LHCN-M2 (cell line): ENCODE results near the gene PRDM2. TPM values are rescaled to one million over a fixed set of nuclear protein-coding genes. Genes with fewer than 3 reads are reported as not detected.

Experiments used
- DNase-seq: peaks from one replicate; pipeline ENCODE4 v3.0.0-alpha.2; 2012; ENCODE audit warnings: low read depth
- total RNA-seq: library from RNA; depleted of rRNA; stranded (reverse); fragments of >200 nt; gene quantifications from 2 replicates; pipeline ENCODE4 v1.2.3, GENCODE V29; 2014

Gene PRDM2
- total RNA-seq, 1 experiment from 2014 or later: 12.3 TPM

DNA sequence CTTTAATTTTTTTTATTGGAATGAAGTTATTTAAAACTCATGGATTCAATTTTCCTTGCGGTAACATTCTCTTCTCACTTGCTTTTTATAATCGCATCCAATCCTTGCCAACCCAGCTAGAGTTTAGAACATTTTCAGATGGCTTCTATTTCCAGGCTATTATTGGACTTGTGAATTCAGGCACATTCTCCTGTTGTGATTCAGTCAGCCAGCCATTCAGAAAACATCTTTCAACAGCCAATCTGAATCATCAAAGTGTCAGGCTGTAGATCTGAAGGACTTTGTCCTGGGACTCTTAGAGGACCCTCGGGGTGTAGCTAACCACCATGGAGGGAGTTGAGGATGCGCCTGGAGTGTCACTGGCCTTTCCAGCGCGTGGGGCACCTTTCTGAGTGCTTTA lies 92.4 kb downstream of the PRDM2 start:
- DNase-seq: peak; percentile 60

DNA sequence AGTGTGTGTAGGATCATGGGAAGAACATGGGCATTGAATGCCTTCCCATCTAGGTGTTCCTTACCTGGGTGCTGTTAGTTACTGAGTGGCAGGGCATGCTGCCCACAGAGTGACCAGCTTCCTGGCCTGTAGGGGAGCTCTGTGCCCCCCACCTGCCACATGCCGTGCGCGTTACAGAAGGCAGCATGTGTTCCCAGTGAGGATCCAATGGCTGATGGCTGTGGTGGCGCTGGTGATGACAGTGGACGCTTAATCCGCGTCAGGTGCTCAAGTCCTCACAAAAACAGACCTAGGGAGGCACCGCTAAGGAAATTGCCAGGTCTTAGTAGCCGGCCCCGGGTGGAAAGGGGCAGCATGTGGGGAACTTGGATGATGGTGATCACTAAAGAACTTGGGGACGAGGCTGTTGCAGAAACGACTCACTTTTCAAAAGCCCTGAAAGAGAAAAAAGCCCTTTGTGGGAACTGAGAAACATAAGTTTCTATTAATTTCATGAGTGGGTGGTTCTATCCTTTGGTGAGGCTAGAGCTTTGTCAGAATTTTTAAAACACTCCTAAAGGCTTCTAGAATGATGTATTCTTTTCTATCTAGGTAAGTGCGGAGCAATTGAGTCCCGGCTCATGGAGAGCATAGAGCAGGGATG lies 93.2 kb downstream of the PRDM2 start:
- DNase-seq: no peak

DNA sequence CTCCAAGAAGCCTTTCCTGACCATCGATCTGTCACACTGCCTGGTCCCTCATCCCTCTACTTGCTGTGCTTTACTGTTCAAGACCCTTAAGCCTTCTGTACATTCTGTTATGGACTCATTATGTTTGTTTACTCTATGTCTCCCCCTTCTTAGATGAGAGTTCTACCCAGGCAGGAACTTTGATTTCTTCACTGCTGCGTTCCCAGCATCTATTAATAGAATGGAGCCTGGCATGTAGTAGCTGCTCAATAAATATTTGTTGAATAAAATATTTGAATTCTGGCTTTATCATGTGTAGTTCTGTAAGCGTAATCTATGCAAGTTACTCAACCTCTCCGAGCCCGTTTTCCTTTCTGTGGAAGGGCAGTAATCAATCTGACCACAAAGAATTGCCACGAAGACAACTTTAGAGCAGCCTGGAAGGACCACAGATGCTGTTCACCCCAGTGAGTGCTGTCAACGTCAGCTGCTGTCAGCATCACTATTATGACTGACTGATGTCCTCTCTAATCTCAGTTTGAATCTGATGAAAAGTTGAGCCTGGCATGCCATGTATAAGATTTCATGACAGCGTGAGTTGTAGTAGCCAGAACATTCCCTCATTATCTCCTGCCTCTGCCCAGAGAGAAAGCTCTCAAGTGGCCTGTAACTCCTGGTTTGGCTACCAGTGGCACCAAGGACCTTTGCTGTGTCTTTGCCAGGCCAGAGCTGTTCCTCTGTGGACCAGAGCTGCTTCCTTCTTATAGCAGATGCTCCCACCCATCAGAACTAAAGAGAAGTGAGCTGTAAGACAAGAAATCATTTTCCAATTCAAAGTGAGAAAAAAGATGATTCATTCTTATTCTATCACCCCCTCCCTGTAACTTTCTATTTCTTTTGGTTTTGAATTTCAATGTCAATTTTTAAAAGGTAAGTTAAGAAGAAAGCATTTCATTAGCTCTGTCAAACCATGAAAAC lies 94.5 kb downstream of the PRDM2 start:
- DNase-seq: no peak

GRCh38 chr1:13797397-13797796 lies 97.4 kb downstream of the PRDM2 start:
- DNase-seq: no peak

DNA sequence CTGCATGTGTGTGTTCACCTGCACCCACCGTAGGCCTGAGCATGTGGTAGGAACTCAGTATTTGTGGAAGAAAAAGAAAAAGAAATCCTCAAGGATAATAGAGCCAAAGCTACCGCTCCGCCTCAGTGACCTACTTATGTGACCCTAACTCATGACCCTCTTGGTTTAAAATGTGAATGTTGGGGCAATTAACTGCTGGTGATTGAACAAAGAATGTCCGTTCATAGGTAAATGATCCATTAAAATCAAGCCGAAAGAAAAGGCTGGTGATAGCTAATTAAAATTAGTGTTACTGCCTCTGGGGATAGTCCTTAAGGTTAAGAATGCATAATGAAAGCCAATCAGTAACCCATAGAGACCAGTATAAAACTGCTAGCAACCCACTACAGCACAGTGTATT lies 98.1 kb downstream of the PRDM2 start:
- no peak for DNase-seq

- no peak for DNase-seq
These were observed 99.7 kb downstream of the PRDM2 start for GRCh38 chr1:13799502-13800283.

- no peak for DNase-seq
These were observed 101.2 kb downstream of the PRDM2 start for GRCh38 chr1:13801232-13801631.

GRCh38 chr1:13801655-13802486 lies 101.9 kb downstream of the PRDM2 start:
- no peak for DNase-seq

DNA sequence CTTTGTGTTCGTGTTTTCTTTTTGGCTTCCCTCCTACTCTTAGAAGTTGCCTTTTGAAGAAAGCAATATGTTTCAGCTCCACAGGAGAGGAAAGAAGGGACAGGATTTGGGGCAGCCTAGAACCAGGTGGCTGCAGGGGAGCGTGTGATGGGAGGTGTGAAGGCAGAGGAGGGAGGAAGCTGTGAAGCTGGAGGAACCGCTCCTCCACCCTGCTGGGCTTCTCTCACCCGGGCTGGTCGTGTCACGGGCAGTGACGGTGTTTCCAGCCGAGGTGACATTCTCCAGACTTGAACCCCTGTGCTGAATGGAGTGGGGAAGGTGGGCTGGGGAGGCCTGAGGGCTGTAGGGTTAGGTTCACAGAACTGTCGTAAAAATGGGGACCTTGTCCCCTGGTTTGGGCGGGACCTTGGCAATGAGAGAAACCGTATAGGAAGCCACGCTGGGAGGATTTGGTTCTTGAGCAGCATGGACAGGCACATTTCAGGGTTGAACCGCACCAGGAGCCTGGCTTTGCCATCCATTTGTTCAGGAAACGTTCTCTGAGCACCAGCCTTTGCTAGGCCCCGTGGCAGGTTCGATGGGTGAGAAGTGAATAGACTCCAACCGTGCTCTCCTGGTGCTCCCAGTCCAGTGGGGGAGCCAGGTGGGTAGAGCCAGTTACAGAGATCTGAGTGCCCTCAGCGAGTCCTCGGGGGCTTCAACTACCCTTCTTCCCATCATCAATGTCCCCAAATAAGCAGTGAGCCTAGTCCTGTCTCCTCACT lies 103.0 kb downstream of the PRDM2 start:
- DNase-seq: no peak

GRCh38 chr1:13803546-13804239 lies 103.7 kb downstream of the PRDM2 start:
- DNase-seq: no peak

GRCh38 chr1:13804240-13804633 lies 104.2 kb downstream of the PRDM2 start:
- no peak for DNase-seq

- DNase-seq: no peak
These were observed 105.4 kb downstream of the PRDM2 start for GRCh38 chr1:13805431-13805830.

GRCh38 chr1:13806108-13806507 lies 106.1 kb downstream of the PRDM2 start:
- DNase-seq: no peak

- DNase-seq: peak; percentile 14
These were observed 107.2 kb downstream of the PRDM2 start for GRCh38 chr1:13807209-13807608.

- peak; percentile 59 for DNase-seq
These were observed 108.7 kb downstream of the PRDM2 start for GRCh38 chr1:13808729-13809131.

DNA sequence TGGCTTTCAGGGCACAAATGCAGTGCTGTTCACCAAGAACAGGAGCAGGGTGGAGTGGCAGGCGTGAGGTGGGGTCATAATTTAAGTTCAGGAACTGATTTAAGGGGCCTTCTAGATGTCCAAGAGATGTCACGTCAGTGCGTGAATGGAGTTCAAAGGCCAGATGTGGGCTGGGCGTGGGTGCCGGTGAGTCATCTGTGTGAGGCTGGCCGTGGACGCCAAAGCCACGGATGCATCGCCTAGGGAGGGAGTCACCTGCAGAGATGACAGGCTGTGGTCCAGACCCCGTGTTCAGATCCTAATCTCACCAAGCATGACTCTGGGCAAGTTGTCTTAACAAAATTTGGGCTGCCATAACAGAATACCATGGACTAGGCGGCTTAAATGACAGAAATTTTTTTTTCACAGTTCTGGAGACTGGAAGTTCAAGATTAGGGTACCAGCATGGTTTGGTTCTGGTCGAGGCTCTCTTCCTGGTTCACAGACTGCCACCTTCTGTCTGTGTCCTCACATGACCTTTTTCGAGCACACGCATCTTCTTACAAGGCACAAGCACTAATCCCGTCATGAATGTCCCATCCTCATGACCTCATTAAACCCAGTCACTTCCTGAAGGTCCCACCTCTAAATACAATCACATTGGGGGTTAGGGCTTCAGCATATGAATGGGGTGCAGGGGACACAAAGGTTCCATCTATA lies 109.6 kb downstream of the PRDM2 start:
- no peak for DNase-seq

GRCh38 chr1:13812456-13813397 lies 112.7 kb downstream of the PRDM2 start:
- no peak for DNase-seq

GRCh38 chr1:13813398-13814012 lies 113.5 kb downstream of the PRDM2 start:
- DNase-seq: no peak
